Cerebellar nuclear complex (tissue), 1 donor: ENCODE measurements around the gene GALR3.
"Not testable (repeated sequence)": the region's sequence is repeated elsewhere in the genome, so short reads cannot be mapped to it uniquely, and the experiment has no call there.

ENCODE experiments used
- DNase-seq, 2 experiments: peaks; one replicate each; lab custom pipeline; 2025; lab: John Stamatoyannopoulos, UW

The GALR3 gene, protein sequence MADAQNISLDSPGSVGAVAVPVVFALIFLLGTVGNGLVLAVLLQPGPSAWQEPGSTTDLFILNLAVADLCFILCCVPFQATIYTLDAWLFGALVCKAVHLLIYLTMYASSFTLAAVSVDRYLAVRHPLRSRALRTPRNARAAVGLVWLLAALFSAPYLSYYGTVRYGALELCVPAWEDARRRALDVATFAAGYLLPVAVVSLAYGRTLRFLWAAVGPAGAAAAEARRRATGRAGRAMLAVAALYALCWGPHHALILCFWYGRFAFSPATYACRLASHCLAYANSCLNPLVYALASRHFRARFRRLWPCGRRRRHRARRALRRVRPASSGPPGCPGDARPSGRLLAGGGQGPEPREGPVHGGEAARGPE

DNA sequence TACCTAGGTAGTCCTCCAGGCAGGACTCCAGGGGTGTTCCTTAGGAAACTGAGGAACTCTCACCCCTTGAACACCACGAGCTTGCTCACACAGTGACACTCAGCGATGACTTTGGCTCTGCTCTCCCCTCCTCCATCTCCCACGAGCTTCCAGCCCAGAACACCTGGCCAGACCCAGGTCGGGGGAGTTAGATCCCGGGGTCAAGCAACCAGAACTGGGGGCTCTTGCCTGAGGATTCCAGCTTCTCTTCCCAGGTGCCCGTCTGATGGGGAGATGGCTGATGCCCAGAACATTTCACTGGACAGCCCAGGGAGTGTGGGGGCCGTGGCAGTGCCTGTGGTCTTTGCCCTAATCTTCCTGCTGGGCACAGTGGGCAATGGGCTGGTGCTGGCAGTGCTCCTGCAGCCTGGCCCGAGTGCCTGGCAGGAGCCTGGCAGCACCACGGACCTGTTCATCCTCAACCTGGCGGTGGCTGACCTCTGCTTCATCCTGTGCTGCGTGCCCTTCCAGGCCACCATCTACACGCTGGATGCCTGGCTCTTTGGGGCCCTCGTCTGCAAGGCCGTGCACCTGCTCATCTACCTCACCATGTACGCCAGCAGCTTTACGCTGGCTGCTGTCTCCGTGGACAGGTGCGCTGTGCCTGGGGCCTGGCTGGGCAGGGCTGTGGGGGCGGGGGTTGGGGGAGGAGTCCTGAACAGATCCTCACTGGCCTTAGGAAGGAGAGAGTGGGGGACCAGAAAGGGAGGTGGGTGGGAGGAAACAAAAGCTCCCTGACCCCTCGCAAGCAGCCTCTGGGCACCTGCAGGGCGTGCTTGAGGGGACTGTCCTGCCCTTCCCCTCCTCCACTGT, at the start of gene GALR3:
TSS of gene GALR3 (plus strand) at position 249 of the 852 bp plus-strand sequence. CDS start at position 274, 25 bp downstream.
- peak in 1 of 2 experiments; percentile 5 for DNase-seq

DNA sequence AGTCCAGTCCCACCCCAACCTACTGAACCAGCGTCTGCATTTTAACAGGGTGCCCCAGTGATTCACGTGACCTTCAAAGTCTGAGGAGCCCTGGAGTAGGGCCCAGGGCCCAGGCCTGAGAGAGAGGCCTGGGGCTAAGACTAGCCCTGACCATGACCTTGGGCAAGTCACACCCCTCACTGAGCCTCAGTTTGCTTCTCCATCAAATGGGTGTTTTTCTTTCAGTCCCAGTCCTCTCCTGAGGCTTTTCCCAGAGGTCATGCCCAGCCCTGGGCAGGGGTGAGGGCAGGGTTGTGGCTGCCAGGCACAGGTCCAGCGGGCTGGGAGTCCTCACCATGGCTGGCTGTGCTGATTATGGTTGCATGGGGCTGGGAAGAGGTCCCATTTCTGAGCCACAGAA, 48.5 kb upstream of the GALR3 start:
- DNase-seq = no peak

- DNase-seq = no peak
Observed at GRCh38 chr22:37775785-37776638, 47.2 kb upstream of the GALR3 start.

DNA sequence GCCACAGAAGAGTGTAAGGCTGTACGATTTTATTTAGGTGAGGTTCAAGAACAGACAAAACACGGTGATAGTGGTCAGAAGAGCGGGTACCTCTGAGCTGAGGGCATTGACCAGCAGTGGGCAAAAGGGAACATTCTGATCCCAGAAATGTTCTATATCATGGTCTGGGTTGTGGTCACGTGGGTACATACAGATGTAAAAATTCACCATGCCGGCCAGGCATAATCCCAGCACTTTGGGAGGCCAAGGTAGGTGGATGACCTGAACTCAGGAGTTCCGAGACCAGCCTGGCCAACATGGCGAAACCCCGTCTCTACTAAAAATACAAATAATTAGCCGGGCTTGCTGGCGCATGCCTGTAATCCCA, 46.6 kb upstream of the GALR3 start:
- DNase-seq = no peak

GRCh38 chr22:37777122-37777687, 46.0 kb upstream of the GALR3 start:
- DNase-seq = no peak

DNA sequence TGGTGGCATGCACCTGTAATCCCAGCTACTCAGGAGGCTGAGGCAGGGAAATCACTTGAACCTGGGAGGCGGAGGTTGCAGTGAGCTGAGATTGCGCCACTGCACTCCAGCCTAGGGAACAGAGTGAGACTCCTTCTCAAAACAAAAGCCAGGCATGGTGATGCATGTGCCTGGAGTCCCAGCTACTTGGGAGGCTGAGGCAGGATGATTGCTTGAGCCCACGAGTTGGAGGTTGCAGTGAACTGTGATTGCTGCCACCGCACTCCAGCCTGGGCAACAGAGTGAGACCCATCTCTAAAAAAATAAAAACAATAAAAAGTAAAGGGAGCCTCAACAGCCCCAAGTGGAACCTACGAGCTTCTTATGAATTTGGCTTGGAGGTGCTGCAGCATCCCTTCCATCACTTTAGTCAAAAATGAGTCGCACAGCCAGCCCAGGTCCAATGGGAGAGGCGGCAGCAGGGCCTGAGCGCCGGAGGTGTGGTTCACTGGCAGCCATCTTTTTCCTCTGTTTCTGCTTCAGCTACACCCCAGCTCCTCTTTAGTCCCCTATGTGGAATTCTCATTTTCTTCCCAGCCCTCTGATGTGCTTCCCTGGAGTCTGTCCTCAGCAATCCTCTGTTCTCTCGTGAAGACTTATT, 44.7 kb upstream of the GALR3 start:
- DNase-seq = no peak

- DNase-seq = no peak
Observed at GRCh38 chr22:37781434-37782059, 41.6 kb upstream of the GALR3 start.

DNA sequence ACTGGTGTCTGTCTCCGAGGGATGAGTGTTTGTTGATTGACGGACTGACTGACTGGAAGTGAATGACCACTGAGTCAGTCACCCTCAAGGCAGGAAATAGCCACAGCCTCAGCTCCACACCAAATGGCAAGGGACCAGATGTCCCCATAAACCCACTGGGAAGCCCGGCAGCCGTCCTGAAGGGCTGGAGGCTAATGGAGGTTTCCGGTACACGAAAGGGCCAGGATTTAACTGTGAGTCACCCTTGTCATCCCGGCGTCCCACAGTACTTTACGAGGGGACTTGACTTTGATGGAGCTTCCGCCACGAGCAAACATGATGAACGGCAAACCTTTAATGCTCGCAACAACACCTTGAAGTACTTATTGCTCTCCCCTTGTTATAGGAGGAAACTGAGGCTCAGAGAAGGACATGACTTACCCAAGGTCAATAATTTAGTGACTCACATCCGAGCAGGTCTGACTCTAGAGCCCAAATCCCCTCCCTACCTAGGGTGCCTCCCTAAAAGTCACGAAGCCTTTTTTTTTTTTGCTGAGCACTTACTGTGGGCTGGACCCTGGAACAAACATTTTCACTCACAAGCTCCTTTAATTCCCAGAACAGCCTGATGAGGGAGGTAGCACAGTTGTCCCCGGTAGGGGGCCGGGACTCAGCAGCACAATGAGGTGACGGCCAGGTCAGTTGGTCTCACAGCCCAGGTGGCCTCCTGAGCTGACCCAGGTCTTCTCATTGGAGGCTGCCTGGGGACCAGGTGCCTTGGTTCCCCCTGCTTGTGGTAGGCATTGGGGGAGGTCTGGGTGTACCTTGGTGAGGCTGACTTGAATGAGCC, 40.6 kb upstream of the GALR3 start:
- DNase-seq = no peak

- DNase-seq = no peak
Observed at GRCh38 chr22:37784829-37785495, 38.2 kb upstream of the GALR3 start.

DNA sequence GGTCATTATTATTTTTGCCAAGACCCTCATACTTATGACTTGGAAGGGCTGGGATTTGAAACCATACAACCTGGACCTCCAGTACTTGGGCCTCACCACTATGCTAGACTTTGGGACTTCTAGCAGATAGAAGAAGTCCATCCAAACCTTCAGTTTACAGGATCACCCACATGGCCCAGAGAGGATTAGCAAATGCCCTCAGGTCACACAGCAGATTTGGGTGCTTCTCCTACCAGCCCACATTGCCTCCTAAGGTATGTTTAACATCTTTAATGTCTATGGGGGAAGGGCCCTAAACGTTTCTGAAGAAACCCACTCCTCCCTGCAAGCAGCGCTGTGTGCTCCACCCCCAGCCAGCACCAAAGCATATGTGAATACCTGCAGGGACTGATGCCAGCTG, 32.9 kb upstream of the GALR3 start:
- DNase-seq = no peak

GRCh38 chr22:37792494-37792893, 30.7 kb upstream of the GALR3 start:
- no peak for DNase-seq

DNA sequence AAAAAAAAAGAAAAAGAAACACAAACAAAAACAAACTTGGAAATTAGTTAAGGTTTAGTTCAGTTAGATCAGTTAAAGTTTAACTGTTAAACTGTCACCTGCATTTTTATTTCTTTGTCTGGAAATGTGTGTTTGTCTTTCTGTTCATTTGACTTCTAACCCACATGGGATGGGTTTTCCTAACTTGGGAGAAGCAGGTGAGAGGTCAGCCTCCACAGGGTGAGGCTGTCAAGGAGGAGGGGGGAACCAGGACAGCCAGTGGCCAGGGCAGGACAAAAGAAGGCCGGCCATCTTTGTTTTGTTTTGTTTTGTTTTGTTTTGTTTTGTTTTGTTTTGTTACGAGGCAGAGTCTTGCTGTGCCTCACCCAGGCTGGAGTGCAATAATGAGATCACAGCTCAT, 28.8 kb upstream of the GALR3 start:
- no peak for DNase-seq

DNA sequence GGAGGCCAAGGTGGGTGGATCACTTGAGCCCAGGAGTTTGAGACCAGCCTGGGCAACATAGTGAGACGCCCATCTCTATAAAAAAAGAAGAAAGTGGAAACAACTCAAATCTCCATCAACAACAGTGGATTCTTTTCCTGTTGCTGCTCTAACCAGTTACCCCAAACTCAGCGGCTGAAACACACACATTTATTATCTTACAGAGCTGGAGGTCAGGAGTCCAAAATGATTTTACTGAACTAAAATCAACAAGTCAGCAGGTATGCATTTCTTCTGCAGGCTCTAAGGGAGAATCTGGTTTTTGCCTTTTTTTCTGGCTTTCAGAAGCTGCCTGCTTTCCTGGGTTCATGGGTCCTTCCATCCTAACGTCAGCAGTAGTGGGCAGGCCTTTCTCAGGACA, 27.1 kb upstream of the GALR3 start:
- no peak for DNase-seq

DNA sequence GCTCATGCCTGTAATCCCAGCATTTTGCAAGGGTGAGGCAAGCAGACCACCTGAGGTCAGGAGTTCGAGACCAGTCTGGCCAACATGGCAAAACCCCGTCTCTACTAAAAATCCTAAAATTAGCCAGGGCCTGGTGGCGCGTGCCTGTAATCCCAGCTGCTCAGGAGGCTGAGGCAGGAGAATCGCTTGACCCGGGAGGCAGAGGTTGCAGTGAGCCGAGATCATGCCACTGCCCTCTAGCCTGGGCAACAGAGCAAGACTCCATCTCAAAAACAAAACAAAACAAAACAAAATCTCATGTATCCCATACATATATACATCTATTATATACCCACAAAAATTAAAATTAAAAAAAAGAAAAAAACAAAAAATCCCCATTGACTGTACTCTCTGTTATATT, 25.9 kb upstream of the GALR3 start:
- DNase-seq = not testable (repeated sequence)

- DNase-seq = no peak
Observed at GRCh38 chr22:37797874-37798500, 25.2 kb upstream of the GALR3 start.

- not testable (repeated sequence) for DNase-seq
Observed at GRCh38 chr22:37799979-37800378, 23.2 kb upstream of the GALR3 start.

GRCh38 chr22:37801946-37802309, 21.3 kb upstream of the GALR3 start:
- no peak for DNase-seq

DNA sequence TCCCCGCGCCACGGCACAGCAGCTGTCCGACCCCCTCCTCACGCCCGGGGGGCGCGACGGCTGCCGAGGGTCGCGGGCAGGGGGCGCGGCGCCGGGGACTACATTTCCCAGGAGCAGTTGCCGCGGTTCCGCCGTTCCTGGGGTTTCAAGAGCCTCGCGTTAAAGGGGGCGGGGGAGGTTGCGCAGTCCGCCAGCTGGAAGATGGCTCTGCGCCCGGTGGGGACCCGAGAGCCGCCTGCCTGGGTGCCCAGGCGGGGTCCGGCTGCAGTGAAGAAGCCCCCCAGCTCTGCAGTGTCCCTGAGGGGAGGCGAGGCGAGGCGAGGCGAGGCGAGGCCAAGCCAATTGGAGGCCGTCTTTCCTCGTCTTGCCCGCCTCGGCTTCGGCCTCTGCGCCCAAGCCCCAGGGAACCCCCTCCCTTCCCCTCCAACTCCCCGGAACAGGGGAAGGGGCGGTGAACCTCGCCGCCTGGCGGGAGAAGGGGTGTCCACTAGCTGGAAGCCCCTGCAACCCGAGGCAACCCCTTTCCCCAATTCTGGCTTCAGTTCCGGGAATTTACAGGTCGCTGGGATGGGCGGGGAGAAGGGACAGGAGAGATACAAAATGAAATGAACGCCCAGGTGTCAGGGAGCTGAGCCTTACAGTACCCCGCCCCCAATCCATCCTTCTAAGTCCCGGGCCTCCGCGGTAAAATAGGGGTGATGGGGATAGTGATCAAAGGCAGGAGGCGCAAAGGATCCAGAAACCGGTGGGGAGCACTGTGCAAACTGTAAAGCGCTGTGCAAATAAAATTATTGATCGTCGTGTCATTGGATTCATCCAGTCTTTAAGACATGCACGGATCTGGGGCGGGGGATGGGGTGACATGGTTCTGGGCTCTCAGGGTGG, 20.6 kb upstream of the GALR3 start:
- DNase-seq = peak in 1 of 2 experiments; percentile 32
